Bronchial epithelial cell (primary cell): Measurements from ENCODE around the gene CBLL1. TPM values are rescaled to one million over a fixed set of nuclear protein-coding genes. Genes with fewer than 3 reads are reported as not detected.

Experiments
- DNase-seq: peaks from one replicate; pipeline ENCODE4 v3.0.0-alpha.2; 2010; ENCODE audit warnings: low read depth
- FAIRE-seq: peaks from 2 replicates; lab custom pipeline; 2011; peaks lifted over from hg19 to GRCh38; lab: Jason Lieb, UNC
- H3K27me3 ChIP-seq: 2 replicates; pipeline ENCODE4 v1.5.1; 2011; ENCODE audit warnings: low read length; ENCODE audit not compliant: control insufficient read depth, insufficient read depth
- H3K36me3 ChIP-seq: 2 replicates; pipeline ENCODE4 v1.5.1; 2011; ENCODE audit warnings: low read length; ENCODE audit not compliant: control insufficient read depth, insufficient read depth
- H3K4me3 ChIP-seq: 2 replicates; pipeline ENCODE4 v1.5.1; 2011; ENCODE audit warnings: mild to moderate bottlenecking, low read depth, low read length, control low read depth
- CTCF ChIP-seq: IDR thresholded peaks from 2 replicates; pipeline ENCODE4 v1.5.1; 2011; ENCODE audit warnings: mild to moderate bottlenecking, moderate library complexity, low read length, control low read depth, inconsistent platforms; ENCODE audit not compliant: insufficient read depth, severe bottlenecking
- total RNA-seq: library from RNA; depleted of rRNA; stranded (reverse); fragments of >200 nt; gene quantifications from 2 replicates; pipeline ENCODE4 v1.2.1, GENCODE V29; 2014

CBLL1 gene
- total RNA-seq, 1 donor from 2014 or later = 9.0 TPM

- FAIRE-seq (no peak), DNase-seq (peak; percentile 76)
- H3K27me3 ChIP-seq = no peaks in the 10 kb centered on the region
- TF ChIP-seq CTCF = no peak
- H3K36me3 ChIP-seq = no peaks in the 10 kb centered on the region
- no peak overlapping the region for H3K4me3 ChIP-seq
Observed at GRCh38 chr7:107712896-107713295, 31.0 kb upstream of the CBLL1 start.

GRCh38 chr7:107715531-107715930 lies 28.4 kb upstream of the CBLL1 start:
- DNase-seq = peak; percentile 50
- no peaks in the 10 kb centered on the region for H3K36me3 ChIP-seq
- no peak for TF ChIP-seq CTCF
- no peaks in the 10 kb centered on the region for H3K27me3 ChIP-seq
- FAIRE-seq = no peak
- H3K4me3 ChIP-seq = no peak overlapping the region

- no peak for FAIRE-seq
- Histone ChIP-seq H3K27me3 (no peaks in the 10 kb centered on the region), H3K4me3 (no peak overlapping the region), H3K36me3 (no peaks in the 10 kb centered on the region)
- no peak for TF ChIP-seq CTCF
- no peak for DNase-seq
Observed at GRCh38 chr7:107718456-107719193, 25.3 kb upstream of the CBLL1 start.

- no peaks in the 10 kb centered on the region for H3K27me3 ChIP-seq
- no peak for FAIRE-seq
- no peak for TF ChIP-seq CTCF
- no peaks in the 10 kb centered on the region for H3K36me3 ChIP-seq
- DNase-seq = no peak
- no peak overlapping the region for H3K4me3 ChIP-seq
Observed at GRCh38 chr7:107721286-107721685, 22.7 kb upstream of the CBLL1 start.

- Histone ChIP-seq H3K27me3 (peaks cover 2% of the 10 kb centered on the region), H3K36me3 (no peaks in the 10 kb centered on the region), H3K4me3 (no peak overlapping the region)
- DNase-seq (no peak), FAIRE-seq (no peak)
- TF ChIP-seq CTCF = no peak
Observed at GRCh38 chr7:107723255-107723654, 20.7 kb upstream of the CBLL1 start.

GRCh38 chr7:107725138-107725740 lies 18.7 kb upstream of the CBLL1 start:
- peak; percentile 31 for TF ChIP-seq CTCF
- peaks cover 2% of the 10 kb centered on the region for H3K27me3 ChIP-seq
- no peak overlapping the region for H3K4me3 ChIP-seq
- H3K36me3 ChIP-seq = no peaks in the 10 kb centered on the region
- DNase-seq (peak; percentile 82), FAIRE-seq (no peak)
